Measurements from ENCODE around the gene ABAT. TPM values are rescaled to one million over a fixed set of nuclear protein-coding genes. Genes with fewer than 3 reads are reported as not detected.

The ABAT gene
- total and polyA plus RNA-seq, 2 donors (not counting 1 experiment from before 2014, with no cell fraction given), result 6.2 to 14.3 TPM

GRCh38 chr16:8768692-8769091, 94.3 kb downstream of the ABAT start:
- ChIA-PET POLR2A (no interaction called here), CTCF (no interaction called here)
- no peaks in the 10 kb centered on the region for H3K27me3 ChIP-seq (replicated peaks in 1 of 4; ENCODE audit: control extremely low read depth in 1 of 4, control insufficient read depth in 3 of 4, insufficient read depth in 4 of 4, low read length in 3 of 4)
- Mint-ChIP-seq H3K4me3 (no peak overlapping the region), H3K9me3 (ENCODE audit: insufficient read depth) (no peaks in the 10 kb centered on the region), H3K4me1 (no peaks in the 10 kb centered on the region), H3K27ac (no peak overlapping the region), H3K27me3 (no peaks in the 10 kb centered on the region)
- H3K4me3 ChIP-seq (ENCODE audit: control extremely low read depth in 1 of 5, extremely low read depth in 1 of 5, insufficient read depth in 1 of 5, low read depth in 2 of 5, low read length in 4 of 5), result no peak overlapping the region
- H3K27ac ChIP-seq (ENCODE audit: low read length in 2 of 2), result no peak overlapping the region
- peaks cover 2 to 19% of the 10 kb centered on the region in 2 experiments for H3K36me3 ChIP-seq (replicated peaks in 1 of 2; ENCODE audit: control extremely low read depth in 1 of 2, control insufficient read depth in 1 of 2, extremely low read depth in 1 of 2, insufficient read depth in 2 of 2, low read length in 1 of 2)
- ATAC-seq (ENCODE audit: low read depth) (no peak), DNase-seq (no peak)
- H3K9ac ChIP-seq (ENCODE audit: low read length), result no peak overlapping the region
- H3K9me3 ChIP-seq (ENCODE audit: control extremely low read depth in 1 of 3, control insufficient read depth in 2 of 3, insufficient read depth in 1 of 3, low read length in 2 of 3), result no peaks in the 10 kb centered on the region
- H4K20me1 ChIP-seq (ENCODE audit: control insufficient read depth, insufficient read depth, low read length, poor library complexity, severe bottlenecking), result no peaks in the 10 kb centered on the region
- no peaks in the 10 kb centered on the region for H3K79me2 ChIP-seq (ENCODE audit: control insufficient read depth, insufficient read depth, low read length)
- no peak overlapping the region for H2AFZ ChIP-seq (ENCODE audit: insufficient read depth, low read depth, low read length, poor library complexity, severe bottlenecking)
- H3K4me2 ChIP-seq (replicated peaks; ENCODE audit: low read depth, low read length, poor library complexity, severe bottlenecking), result no peak overlapping the region
- intact Hi-C loops (cut with micrococcal nuclease), result no loop called here
- WGBS (ENCODE audit: insufficient coverage), result 92% methylated on average over 5 of the region's 12 CpGs
- H3K4me1 ChIP-seq (ENCODE audit: control insufficient read depth in 2 of 2, insufficient read depth in 2 of 2, low read length in 2 of 2), result no peaks in the 10 kb centered on the region
- TF ChIP-seq EZH2 (IDR thresholded peaks at IDR 0.05; ENCODE audit: borderline replicate concordance, insufficient read depth, low read depth, low read length, poor library complexity, severe bottlenecking), result no peak
- TF ChIP-seq, protein P1, sequence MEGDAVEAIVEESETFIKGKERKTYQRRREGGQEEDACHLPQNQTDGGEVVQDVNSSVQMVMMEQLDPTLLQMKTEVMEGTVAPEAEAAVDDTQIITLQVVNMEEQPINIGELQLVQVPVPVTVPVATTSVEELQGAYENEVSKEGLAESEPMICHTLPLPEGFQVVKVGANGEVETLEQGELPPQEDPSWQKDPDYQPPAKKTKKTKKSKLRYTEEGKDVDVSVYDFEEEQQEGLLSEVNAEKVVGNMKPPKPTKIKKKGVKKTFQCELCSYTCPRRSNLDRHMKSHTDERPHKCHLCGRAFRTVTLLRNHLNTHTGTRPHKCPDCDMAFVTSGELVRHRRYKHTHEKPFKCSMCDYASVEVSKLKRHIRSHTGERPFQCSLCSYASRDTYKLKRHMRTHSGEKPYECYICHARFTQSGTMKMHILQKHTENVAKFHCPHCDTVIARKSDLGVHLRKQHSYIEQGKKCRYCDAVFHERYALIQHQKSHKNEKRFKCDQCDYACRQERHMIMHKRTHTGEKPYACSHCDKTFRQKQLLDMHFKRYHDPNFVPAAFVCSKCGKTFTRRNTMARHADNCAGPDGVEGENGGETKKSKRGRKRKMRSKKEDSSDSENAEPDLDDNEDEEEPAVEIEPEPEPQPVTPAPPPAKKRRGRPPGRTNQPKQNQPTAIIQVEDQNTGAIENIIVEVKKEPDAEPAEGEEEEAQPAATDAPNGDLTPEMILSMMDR (IDR thresholded peaks at IDR 0.05), result no peak

- ATAC-seq (ENCODE audit: low read depth) (no peak), DNase-seq (no peak)
- CTCF ChIA-PET, result no interaction called here
- Histone ChIP-seq H3K9ac (ENCODE audit: low read length) (no peak overlapping the region), H3K4me1 (ENCODE audit: control insufficient read depth in 2 of 2, insufficient read depth in 2 of 2, low read length in 2 of 2) (no peaks in the 10 kb centered on the region), H3K36me3 (replicated peaks in 1 of 2; ENCODE audit: control extremely low read depth in 1 of 2, control insufficient read depth in 1 of 2, extremely low read depth in 1 of 2, insufficient read depth in 2 of 2, low read length in 1 of 2) (peaks cover 3 to 38% of the 10 kb centered on the region in 2 experiments), H3K4me3 (ENCODE audit: control extremely low read depth in 1 of 5, extremely low read depth in 1 of 5, insufficient read depth in 1 of 5, low read depth in 2 of 5, low read length in 4 of 5) (no peak overlapping the region), H3K27ac (ENCODE audit: low read length in 2 of 2) (no peak overlapping the region), H3K9me3 (ENCODE audit: control extremely low read depth in 1 of 3, control insufficient read depth in 2 of 3, insufficient read depth in 1 of 3, low read length in 2 of 3) (peaks cover 0 to 6% (median 0%) of the 10 kb centered on the region in 3 donors), H4K20me1 (ENCODE audit: control insufficient read depth, insufficient read depth, low read length, poor library complexity, severe bottlenecking) (no peaks in the 10 kb centered on the region), H3K4me2 (replicated peaks; ENCODE audit: low read depth, low read length, poor library complexity, severe bottlenecking) (no peak overlapping the region), H3K79me2 (ENCODE audit: control insufficient read depth, insufficient read depth, low read length) (no peaks in the 10 kb centered on the region), H2AFZ (ENCODE audit: insufficient read depth, low read depth, low read length, poor library complexity, severe bottlenecking) (no peak overlapping the region), H3K27me3 (replicated peaks in 1 of 4; ENCODE audit: control extremely low read depth in 1 of 4, control insufficient read depth in 3 of 4, insufficient read depth in 4 of 4, low read length in 3 of 4) (no peaks in the 10 kb centered on the region)
- Mint-ChIP-seq H3K27ac (no peak overlapping the region), H3K4me3 (no peak overlapping the region), H3K9me3 (ENCODE audit: insufficient read depth) (no peaks in the 10 kb centered on the region), H3K27me3 (no peaks in the 10 kb centered on the region), H3K4me1 (no peaks in the 10 kb centered on the region)
- no CpG with 5 or more reads among the region's 3 CpGs for whole genome bisulfite sequencing (ENCODE audit: insufficient coverage)
- intact Hi-C loops (cut with micrococcal nuclease), result no loop called here
- TF ChIP-seq, protein P1 (IDR thresholded peaks at IDR 0.05), result no peak
- TF ChIP-seq EZH2 (IDR thresholded peaks at IDR 0.05; ENCODE audit: borderline replicate concordance, insufficient read depth, low read depth, low read length, poor library complexity, severe bottlenecking), result no peak
- POLR2A ChIA-PET, result no interaction called here
Measured at GRCh38 chr16:8773537-8773936, 99.1 kb downstream of the ABAT start.

Data from B cell (primary cell).